WTC11 (cell line): ENCODE data around the gene TMEM178B. TPM values are rescaled to one million over a fixed set of nuclear protein-coding genes. Genes with fewer than 3 reads are reported as not detected.

ENCODE experiments used
- ATAC-seq: fragments of 200-7000 bp; cut with Tn5 transposase; 2 replicates; pipeline ENCODE4 v1.10.0; 2021; ENCODE audit warnings: mild to moderate bottlenecking, moderate library complexity
- Bru-seq: library from RNA; stranded (reverse); fragments of 400-500 nt; gene quantifications from one replicate; lab custom pipeline; 2021; lab: Mats Ljungman, UMichigan
- CTCF ChIA-PET: fragments of 300-600 bp; sonication (Branson Sonifier 250); formaldehyde crosslinking; loops from one replicate; lab custom pipeline; 2021; ENCODE audit warnings: antibody characterized with exemption; lab: Charles Lee
- POLR2A ChIA-PET: fragments of 350-600 bp; sonication (Branson Sonifier 250); formaldehyde crosslinking; loops from one replicate; lab custom pipeline; 2021; ENCODE audit warnings: antibody characterized with exemption; lab: Charles Lee
- DNase-seq: peaks from one replicate; pipeline ENCODE4 v3.0.0; 2021; ENCODE audit warnings: low spot score
- H3K27ac Mint-ChIP-seq: 2 replicates; pipeline ENCODE4 v1.8.0; 2021; ENCODE audit warnings: mixed read lengths
- H3K27me3 Mint-ChIP-seq: 2 replicates; pipeline ENCODE4 v1.8.0; 2021; ENCODE audit warnings: low read depth, mild to moderate bottlenecking, moderate library complexity, mixed read lengths
- H3K36me3 Mint-ChIP-seq: 2 replicates; pipeline ENCODE4 v1.8.0; 2021; ENCODE audit warnings: mixed read lengths
- H3K4me1 Mint-ChIP-seq: 2 replicates; pipeline ENCODE4 v1.8.0; 2022; ENCODE audit warnings: mixed read lengths
- H3K4me3 Mint-ChIP-seq: 2 replicates; pipeline ENCODE4 v1.8.0; 2021; ENCODE audit warnings: mild to moderate bottlenecking, moderate library complexity, mixed read lengths
- H3K9me3 Mint-ChIP-seq: 2 replicates; pipeline ENCODE4 v1.8.0; 2021; ENCODE audit warnings: mixed read lengths
- ELF4 ChIP-seq: sonication (generic); formaldehyde crosslinking; IDR thresholded peaks from 2 replicates; pipeline ENCODE4 v1.8.1; 2022; ENCODE audit warnings: low read depth, mild to moderate bottlenecking, moderate library complexity, missing genetic modification reagents
- EMX1 ChIP-seq: fragments of 250-450 bp; sonication (Bioruptor Pico); IDR thresholded peaks from 2 replicates; pipeline ENCODE4 v1.8.0; 2021; ENCODE audit warnings: mild to moderate bottlenecking
- GABPB1 ChIP-seq: sonication (generic); formaldehyde crosslinking; IDR thresholded peaks from 2 replicates; pipeline ENCODE4 v1.8.1; 2023; ENCODE audit warnings: mild to moderate bottlenecking, missing genetic modification reagents
- KAT7 ChIP-seq: sonication (generic); formaldehyde crosslinking; IDR thresholded peaks from 2 replicates; pipeline ENCODE4 v1.8.1; 2023; ENCODE audit warnings: missing genetic modification reagents, mild to moderate bottlenecking, borderline replicate concordance
- NFYB ChIP-seq: sonication (generic); formaldehyde crosslinking; conservative IDR thresholded peaks from 2 replicates; pipeline ENCODE4 v1.8.0; 2022; ENCODE audit warnings: low read depth, missing genetic modification reagents
- ZBTB21 ChIP-seq: sonication (generic); formaldehyde crosslinking; IDR thresholded peaks from 2 replicates; pipeline ENCODE4 v1.8.1; 2023; ENCODE audit warnings: mild to moderate bottlenecking, missing genetic modification reagents, borderline replicate concordance
- ZNF232 ChIP-seq: sonication (generic); formaldehyde crosslinking; IDR thresholded peaks from 2 replicates; pipeline ENCODE4 v1.8.0; 2022; ENCODE audit warnings: mild to moderate bottlenecking, missing genetic modification reagents
- ZNF317 ChIP-seq: sonication (generic); formaldehyde crosslinking; IDR thresholded peaks from 2 replicates; pipeline ENCODE4 v1.8.1; 2023; ENCODE audit warnings: low read depth, mild to moderate bottlenecking, moderate library complexity, missing genetic modification reagents, borderline replicate concordance
- ZNF416 ChIP-seq: fragments of 250-450 bp; sonication (Bioruptor Pico); IDR thresholded peaks from 2 replicates; pipeline ENCODE4 v1.9.0; 2021; ENCODE audit warnings: mild to moderate bottlenecking, inconsistent platforms
- long read RNA-seq, 3 experiments: library from RNA in 1 of 3; library from capped mRNA in 1 of 3; library from polyadenylated mRNA in 1 of 3; unstranded in 2 of 3; stranded (forward) in 1 of 3; transcript quantifications; one replicate each; pipeline ENCODE4 v2.0.0, GENCODE V29; 2021
- total RNA-seq: library from RNA; stranded (reverse); gene quantifications from 3 replicates; pipeline ENCODE4 v1.2.3, GENCODE V29; 2021
- TF ChIP-seq, protein P1 (sequence below): sonication (generic); formaldehyde crosslinking; IDR thresholded peaks from 2 replicates; pipeline ENCODE4 v1.8.1; 2022; ENCODE audit warnings: mild to moderate bottlenecking, moderate library complexity, missing genetic modification reagents
- TF ChIP-seq, protein P2 (sequence below): fragments of 200-600 bp; IDR thresholded peaks from 2 replicates; pipeline ENCODE4 v1.8.0; 2022; ENCODE audit warnings: antibody characterized with exemption
- TF ChIP-seq, protein P3 (sequence below): sonication (generic); formaldehyde crosslinking; conservative IDR thresholded peaks from 2 replicates; pipeline ENCODE4 v1.8.1; 2023; ENCODE audit warnings: mild to moderate bottlenecking, low read depth, missing genetic modification reagents, moderate library complexity
- TF ChIP-seq, protein P4 (sequence below): sonication (generic); formaldehyde crosslinking; IDR thresholded peaks from 2 replicates; pipeline ENCODE4 v1.8.0; 2022; ENCODE audit warnings: mild to moderate bottlenecking, missing genetic modification reagents

TMEM178B gene
- 18.0 to 22.3 TPM (median 20.4 TPM) in 3 replicates for total RNA-seq
- percentile 70 among the genes with signal in this experiment for Bru-seq, nascent RNA
- long read RNA-seq, experiment 1, partial matches to known transcripts, result 0 of 47 reads
- long read RNA-seq, experiment 1, other reads (novel, unspliced or antisense), result 47 of 47 reads
- long read RNA-seq, experiment 2, partial matches to known transcripts, result 0 of 22 reads
- long read RNA-seq, experiment 2, other reads (novel, unspliced or antisense), result 22 of 22 reads
- long read RNA-seq, experiment 3, result 0 reads

DNA sequence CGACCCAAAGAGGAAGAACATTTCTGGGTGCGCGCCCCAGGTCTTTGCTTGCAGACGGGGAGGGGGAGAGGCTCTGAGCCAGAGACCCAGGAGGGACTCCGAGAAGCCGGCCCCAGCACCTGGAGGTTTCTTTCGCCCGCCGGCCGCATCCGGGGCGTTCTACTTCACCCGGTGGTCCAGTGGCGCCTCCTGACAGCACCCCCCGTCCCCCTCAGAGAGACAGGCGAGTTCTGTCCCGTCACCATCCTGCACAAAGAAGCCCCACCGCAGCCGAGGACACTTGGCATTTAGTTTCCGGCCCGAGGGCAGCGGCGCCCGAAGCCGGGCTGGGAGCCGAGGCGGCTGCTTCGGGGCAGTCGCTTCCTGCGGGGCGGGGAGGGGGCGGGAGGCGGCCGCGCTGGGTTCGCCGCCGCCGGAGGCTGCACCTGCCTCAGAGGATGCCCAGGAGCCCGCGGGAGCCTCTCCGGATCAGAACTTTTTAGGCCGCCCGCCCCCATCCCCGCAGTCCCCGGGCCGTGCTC is at the start of gene TMEM178B:
Gene TMEM178B (plus strand): TSS at position 424 of the 521 bp plus-strand sequence.
- Mint-ChIP-seq H3K27ac (0 out of 2 replicates have a peak within 1 kb of the TSS, but pooled peaks have one; percentile 44), H3K36me3 (no peaks in the 10 kb centered on the region), H3K9me3 (no peaks in the 10 kb centered on the region), H3K4me3 (peak within 1 kb of the TSS; percentile 88), H3K4me1 (peaks cover 18% of the 10 kb centered on the region), H3K27me3 (peaks cover 28% of the 10 kb centered on the region)
- ChIA-PET CTCF (interaction anchor here (1.0 to 2.9 kb wide), 4 partner anchors 59 to 157 kb away, joined by 3 to 13 read pairs (median 10); partner anchors contain the start of gene MRPS33), POLR2A (interaction anchor here (1.2 to 2.5 kb wide), 2 partner anchors 59 to 64 kb away, joined by 6 to 12 read pairs; partner anchors contain the start of gene MRPS33)
- peak; percentile 10 for ATAC-seq
- DNase-seq, result no peak
- TF ChIP-seq ZNF232 (CRISPR knock-in tag) (0 out of 2 replicates have a peak, but pooled peaks have one; percentile 17), ZNF317 (CRISPR knock-in tag) (0 out of 2 replicates have a peak, but pooled peaks have one; percentile 35), EMX1 (CRISPR knock-in tag) (no peak)
- TF ChIP-seq, protein P1, sequence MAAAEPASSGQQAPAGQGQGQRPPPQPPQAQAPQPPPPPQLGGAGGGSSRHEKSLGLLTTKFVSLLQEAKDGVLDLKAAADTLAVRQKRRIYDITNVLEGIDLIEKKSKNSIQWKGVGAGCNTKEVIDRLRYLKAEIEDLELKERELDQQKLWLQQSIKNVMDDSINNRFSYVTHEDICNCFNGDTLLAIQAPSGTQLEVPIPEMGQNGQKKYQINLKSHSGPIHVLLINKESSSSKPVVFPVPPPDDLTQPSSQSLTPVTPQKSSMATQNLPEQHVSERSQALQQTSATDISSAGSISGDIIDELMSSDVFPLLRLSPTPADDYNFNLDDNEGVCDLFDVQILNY (CRISPR knock-in tag), result 0 out of 2 replicates have a peak, but pooled peaks have one; percentile 26

DNA sequence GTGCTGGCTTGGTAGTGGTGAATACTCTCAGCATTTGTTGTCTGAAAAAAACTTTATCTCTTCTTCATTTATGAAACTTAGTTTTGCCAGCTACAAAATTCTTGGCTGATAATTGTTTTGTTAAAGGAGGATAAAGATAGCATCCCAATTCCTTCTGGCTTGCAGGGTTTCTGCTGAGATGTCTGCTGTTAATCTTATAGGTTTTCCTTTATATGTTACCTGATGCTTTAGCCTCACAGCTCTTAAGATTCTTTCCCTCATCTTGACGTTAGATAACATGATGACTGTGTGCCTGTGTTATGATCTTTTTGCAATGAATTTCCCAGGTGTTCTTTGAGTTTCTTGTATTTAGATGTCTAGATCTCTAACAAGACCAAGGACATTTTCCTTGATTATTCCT is 49.2 kb upstream of the TMEM178B start:
- H3K9me3 Mint-ChIP-seq, result peaks cover 43% of the 10 kb centered on the region
- ChIA-PET CTCF (interaction anchor here (1.0 kb wide), 1 partner anchor 9 kb away, joined by 3 read pairs; the partner anchor contains the start of gene MRPS33), POLR2A (interaction anchor here (0.6 kb wide), 1 partner anchor 184 kb away, joined by 3 read pairs; no protein-coding TSS in a partner anchor)
- H3K36me3 Mint-ChIP-seq, result peaks cover 23% of the 10 kb centered on the region
- no peak overlapping the region for H3K27ac Mint-ChIP-seq
- DNase-seq (no peak), ATAC-seq (no peak)
- H3K4me3 Mint-ChIP-seq, result no peak overlapping the region
- TF ChIP-seq ZNF317 (CRISPR knock-in tag) (peak; percentile 97), ZBTB21 (CRISPR knock-in tag) (no peak)
- H3K4me1 Mint-ChIP-seq, result 0 out of 2 replicates have a peak, but pooled peaks cover 5% of the 10 kb centered on the region
- H3K27me3 Mint-ChIP-seq, result peaks cover 19% of the 10 kb centered on the region

DNA sequence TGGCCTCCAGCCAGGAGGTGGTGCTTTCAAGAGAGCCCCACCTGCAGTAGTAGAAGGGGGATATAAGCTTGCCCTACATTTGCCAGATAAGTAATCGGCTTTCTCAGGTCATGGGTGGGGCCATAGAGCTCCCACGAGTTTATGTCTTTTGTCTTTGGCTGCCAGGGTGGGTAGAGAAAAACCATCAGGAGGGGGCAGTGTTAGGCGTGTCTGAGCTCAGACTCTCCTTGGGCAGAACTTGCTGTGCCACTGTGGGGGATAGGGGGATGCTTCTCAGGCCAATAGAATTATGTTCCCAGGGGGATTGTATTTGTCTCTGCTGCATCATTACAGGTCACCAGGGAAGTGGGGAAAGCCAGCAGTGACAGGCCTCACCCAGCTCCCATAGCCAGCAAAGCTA is 46.8 kb upstream of the TMEM178B start:
- H3K9me3 Mint-ChIP-seq, result peaks cover 60% of the 10 kb centered on the region
- no peak overlapping the region for H3K4me3 Mint-ChIP-seq
- peaks cover 7% of the 10 kb centered on the region for H3K4me1 Mint-ChIP-seq
- ChIA-PET POLR2A (no interaction called here), CTCF (interaction anchor here (0.6 to 1.7 kb wide), 13 partner anchors 12 to 627 kb away, joined by 3 to 15 read pairs (median 4); partner anchors contain the start of gene MRPS33)
- DNase-seq, result peak; percentile 32
- TF ChIP-seq KAT7 (CRISPR knock-in tag) (no peak), NFYB (no peak), ZNF416 (CRISPR knock-in tag) (no peak), ELF4 (CRISPR knock-in tag) (no peak), GABPB1 (no peak)
- TF ChIP-seq, protein P2, sequence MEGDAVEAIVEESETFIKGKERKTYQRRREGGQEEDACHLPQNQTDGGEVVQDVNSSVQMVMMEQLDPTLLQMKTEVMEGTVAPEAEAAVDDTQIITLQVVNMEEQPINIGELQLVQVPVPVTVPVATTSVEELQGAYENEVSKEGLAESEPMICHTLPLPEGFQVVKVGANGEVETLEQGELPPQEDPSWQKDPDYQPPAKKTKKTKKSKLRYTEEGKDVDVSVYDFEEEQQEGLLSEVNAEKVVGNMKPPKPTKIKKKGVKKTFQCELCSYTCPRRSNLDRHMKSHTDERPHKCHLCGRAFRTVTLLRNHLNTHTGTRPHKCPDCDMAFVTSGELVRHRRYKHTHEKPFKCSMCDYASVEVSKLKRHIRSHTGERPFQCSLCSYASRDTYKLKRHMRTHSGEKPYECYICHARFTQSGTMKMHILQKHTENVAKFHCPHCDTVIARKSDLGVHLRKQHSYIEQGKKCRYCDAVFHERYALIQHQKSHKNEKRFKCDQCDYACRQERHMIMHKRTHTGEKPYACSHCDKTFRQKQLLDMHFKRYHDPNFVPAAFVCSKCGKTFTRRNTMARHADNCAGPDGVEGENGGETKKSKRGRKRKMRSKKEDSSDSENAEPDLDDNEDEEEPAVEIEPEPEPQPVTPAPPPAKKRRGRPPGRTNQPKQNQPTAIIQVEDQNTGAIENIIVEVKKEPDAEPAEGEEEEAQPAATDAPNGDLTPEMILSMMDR, result no peak
- TF ChIP-seq, protein P3, sequence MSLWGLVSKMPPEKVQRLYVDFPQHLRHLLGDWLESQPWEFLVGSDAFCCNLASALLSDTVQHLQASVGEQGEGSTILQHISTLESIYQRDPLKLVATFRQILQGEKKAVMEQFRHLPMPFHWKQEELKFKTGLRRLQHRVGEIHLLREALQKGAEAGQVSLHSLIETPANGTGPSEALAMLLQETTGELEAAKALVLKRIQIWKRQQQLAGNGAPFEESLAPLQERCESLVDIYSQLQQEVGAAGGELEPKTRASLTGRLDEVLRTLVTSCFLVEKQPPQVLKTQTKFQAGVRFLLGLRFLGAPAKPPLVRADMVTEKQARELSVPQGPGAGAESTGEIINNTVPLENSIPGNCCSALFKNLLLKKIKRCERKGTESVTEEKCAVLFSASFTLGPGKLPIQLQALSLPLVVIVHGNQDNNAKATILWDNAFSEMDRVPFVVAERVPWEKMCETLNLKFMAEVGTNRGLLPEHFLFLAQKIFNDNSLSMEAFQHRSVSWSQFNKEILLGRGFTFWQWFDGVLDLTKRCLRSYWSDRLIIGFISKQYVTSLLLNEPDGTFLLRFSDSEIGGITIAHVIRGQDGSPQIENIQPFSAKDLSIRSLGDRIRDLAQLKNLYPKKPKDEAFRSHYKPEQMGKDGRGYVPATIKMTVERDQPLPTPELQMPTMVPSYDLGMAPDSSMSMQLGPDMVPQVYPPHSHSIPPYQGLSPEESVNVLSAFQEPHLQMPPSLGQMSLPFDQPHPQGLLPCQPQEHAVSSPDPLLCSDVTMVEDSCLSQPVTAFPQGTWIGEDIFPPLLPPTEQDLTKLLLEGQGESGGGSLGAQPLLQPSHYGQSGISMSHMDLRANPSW (CRISPR knock-in tag), result no peak
- TF ChIP-seq, protein P4, sequence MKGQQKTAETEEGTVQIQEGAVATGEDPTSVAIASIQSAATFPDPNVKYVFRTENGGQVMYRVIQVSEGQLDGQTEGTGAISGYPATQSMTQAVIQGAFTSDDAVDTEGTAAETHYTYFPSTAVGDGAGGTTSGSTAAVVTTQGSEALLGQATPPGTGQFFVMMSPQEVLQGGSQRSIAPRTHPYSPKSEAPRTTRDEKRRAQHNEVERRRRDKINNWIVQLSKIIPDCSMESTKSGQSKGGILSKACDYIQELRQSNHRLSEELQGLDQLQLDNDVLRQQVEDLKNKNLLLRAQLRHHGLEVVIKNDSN (CRISPR knock-in tag), result no peak
- H3K36me3 Mint-ChIP-seq, result peaks cover 30% of the 10 kb centered on the region
- no peak overlapping the region for H3K27ac Mint-ChIP-seq
- peaks cover 17% of the 10 kb centered on the region for H3K27me3 Mint-ChIP-seq
- peak; percentile 88 for ATAC-seq
